ENCODE data around the gene TMX1. TPM values are rescaled to one million over a fixed set of nuclear protein-coding genes. Genes with fewer than 3 reads are reported as not detected.
A peak's percentile ranks its signal among the peaks of the same experiment; 100 is the strongest.
"Not testable (repeated sequence)": the region's sequence is repeated elsewhere in the genome, so short reads cannot be mapped to it uniquely, and the experiment has no call there.

Gene TMX1
- total RNA-seq, result 22.0 TPM

DNA sequence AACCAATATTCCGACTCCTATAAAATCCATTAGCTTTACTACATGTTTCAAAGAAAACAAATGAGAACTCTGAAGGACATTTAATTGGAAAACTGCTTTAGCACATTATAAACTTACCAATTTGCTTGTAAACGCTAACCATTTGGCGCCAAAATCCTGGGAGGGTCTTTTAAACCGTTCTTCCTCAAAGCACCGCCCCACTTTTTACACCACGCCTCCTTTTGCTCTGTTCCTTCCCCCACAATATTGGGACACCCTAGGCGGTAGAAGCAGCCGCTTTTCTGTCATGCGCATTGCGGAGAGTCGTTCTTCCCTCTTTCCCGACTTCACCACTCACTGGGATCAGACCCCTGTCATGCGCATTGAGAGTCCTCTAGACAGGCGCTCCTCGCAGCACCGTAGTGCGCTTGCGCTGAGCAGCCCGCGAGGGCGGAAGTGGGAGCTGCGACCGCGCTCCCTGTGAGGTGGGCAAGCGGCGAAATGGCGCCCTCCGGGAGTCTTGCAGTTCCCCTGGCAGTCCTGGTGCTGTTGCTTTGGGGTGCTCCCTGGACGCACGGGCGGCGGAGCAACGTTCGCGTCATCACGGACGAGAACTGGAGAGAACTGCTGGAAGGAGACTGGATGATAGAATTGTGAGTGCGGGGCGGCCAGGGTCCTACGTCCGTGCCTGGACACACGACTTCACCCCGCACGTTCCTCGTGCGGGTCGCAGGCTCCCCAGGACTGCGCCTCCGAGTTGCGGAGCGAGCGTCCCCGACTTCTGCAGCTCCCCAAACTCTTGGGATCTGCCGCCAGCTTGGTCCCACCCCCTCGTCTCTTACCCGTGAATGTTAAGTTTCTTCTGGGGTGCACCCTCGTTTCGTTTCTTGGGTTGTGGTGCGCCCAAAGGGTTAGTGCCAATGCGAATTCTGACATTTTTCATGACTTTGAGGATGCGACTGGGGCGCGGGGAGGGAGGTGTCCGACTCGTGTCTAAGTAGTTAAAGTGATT is at the start of gene TMX1:
Gene TMX1 (plus strand): TSS at position 435 of the 991 bp plus-strand sequence. CDS start 46 bp downstream, at position 481.
- FAIRE-seq, result no peak
- DNase-seq (ENCODE audit: low spot score in 2 of 2), result peak; percentile 77 to 92

DNA sequence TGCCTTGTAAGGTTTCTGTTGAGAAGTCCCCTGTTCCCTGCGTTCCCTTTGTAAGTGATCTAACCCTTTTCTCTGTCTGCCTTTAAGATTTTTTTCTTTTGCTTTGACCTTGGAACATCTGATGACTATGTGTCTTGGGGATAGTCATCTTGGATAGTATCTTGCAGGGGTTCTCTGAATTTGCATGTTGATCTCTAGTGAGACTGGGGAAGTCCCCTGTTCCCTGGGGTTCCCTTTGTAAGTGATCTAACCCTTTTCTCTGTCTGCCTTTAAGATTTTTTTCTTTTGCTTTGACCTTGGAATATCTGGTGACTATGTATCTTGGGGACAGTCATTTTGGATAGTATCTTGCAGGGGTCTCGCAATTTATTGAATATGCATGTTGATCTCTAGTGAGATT is 38.2 kb upstream of the TMX1 start:
- DNase-seq (ENCODE audit: low spot score in 2 of 2), result no peak
- FAIRE-seq, result no peak

DNA sequence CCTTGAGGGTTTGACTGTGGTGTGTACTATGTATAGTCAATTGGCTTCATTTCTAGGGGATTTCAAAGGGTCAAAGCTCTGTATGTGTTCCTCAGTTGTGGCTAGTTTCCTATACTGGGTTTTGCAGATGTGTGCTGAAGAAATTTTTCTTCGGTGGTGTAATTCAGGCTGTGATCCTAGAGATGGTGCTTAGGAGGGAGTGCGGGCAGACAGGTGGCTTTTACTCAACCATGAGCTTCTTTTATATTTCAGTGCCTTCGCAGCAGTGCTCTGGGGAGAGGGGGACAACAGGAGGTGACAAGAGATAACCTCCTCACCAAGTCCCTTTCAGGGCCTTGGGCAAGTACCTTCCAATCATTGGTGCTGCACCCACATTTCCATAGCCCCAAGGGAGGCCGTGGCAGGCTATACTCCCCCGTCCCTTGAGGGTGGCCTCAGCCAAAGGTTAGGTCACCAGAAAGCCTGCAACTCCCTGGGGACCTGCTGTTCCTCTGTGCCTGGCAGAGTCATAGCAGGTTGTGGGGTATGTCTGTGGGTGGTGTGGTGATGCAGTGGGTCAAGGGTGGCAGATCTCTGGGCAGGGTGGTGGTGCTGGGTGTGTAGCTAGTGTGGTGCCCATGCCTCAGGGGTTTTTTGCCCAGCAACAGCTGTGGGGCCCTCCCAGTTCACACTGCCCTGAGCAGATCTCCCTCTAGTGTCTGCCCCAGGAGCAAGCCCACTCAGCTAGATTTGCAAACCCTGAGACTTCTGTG is 37.0 kb upstream of the TMX1 start:
- FAIRE-seq, result no peak
- no peak for DNase-seq (ENCODE audit: low spot score in 2 of 2)

GRCh38 chr14:51203881-51204280 is 36.2 kb upstream of the TMX1 start:
- DNase-seq (ENCODE audit: low spot score in 2 of 2), result no peak
- FAIRE-seq, result no peak

- FAIRE-seq (no peak), DNase-seq (ENCODE audit: low spot score in 2 of 2) (no peak)
These were observed 34.6 kb upstream of the TMX1 start for GRCh38 chr14:51205486-51205885.

DNA sequence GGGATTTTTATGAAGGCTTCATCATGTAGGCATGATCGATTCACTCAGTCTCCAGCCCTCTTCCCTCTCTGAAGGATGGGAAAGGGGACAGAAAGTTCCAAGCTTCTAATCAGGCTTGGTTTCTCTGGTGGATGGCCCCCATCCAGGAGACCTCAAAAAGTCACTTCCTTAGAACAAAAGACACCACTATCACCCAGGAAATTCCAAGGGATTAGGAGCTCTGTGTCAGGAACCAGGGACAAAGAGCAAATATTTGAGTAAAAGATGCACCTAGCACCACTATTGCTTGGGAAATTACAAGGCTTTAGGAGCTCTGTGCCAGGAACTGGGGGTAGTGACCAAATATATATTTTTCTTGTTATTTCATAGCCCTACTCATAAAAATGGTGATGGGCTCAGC is 33.6 kb upstream of the TMX1 start:
- DNase-seq (ENCODE audit: low spot score in 2 of 2), result no peak
- FAIRE-seq, result no peak

DNA sequence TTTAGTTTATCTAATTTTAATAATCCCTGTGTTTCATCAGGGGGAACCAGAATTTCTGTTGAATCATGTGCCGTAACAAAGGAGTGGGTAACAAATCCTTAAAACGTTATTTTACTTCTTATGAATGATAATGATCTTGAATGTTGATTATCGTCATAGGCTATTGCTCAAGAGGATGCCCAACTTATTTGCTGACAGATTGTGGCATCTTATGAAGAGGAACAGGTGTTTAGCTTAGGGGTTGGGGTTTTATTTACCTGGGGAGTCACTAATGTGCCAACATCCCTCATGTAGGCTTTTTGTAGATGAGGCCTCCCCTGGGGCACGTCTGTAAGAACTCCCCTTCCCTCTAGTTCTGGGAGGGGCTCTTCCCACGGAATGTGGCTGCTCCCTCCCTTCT is 32.4 kb upstream of the TMX1 start:
- FAIRE-seq (no peak), DNase-seq (ENCODE audit: low spot score in 2 of 2) (no peak)

GRCh38 chr14:51208982-51209381 is 31.1 kb upstream of the TMX1 start:
- FAIRE-seq (no peak), DNase-seq (ENCODE audit: low spot score in 2 of 2) (no peak)

DNA sequence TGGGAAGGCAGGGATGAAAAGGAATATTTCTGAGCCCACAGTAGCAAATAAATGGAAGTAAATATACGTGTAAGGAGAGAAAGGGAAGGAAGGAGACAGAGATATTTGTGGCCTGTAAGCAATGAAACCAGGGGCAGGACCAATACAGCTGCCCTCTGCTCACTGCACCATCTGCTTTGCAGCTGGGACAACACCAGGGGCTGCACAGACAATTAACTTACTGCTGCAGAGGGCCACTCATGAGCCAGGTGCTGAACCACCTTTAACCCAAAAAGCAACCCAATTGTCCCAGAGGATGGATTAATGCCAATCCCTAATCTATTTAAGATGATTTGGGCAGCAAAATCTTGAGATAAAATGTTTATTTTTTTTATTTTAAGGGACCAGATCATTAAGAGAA is 30.6 kb upstream of the TMX1 start:
- DNase-seq (ENCODE audit: low spot score in 2 of 2) (no peak), FAIRE-seq (no peak)

DNA sequence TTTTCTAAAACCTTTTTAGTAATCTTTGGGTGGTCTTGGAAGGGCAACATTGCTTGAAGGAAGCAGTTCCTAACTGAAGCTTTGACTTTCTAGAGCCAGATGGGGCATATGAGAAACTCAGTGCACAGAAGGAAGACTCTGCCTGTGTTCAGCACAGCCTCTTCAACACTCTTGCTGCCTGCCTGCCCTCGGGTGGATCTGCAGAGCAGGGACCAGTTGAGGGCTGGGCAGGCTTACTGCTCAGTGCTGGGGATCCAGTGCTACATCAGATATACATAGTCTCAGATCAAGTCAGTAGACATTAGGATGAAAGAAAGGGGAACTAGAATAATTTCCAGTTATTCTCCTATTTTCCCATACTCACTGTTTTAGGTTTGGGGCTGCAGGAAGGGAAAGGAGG is 29.5 kb upstream of the TMX1 start:
- FAIRE-seq (no peak), DNase-seq (ENCODE audit: low spot score in 2 of 2) (no peak)

DNA sequence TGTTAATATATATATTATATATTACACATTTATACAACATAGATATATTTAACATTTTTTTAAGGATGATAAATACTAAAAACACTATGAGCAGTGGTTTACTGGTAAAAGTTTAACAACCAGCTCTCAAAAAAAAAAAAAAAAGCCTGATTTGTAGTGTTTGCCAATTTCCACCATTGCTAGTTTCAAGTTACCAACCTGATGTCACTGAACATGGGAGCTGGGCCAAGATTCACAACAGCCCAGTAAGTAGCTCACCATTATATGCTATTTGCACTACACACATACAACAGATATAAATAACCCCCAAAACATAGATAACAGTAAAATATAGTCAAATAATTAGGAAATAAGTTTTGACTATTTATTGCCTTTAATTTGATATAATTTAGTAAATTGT is 28.9 kb upstream of the TMX1 start:
- no peak for FAIRE-seq
- DNase-seq (ENCODE audit: low spot score in 2 of 2), result no peak

DNA sequence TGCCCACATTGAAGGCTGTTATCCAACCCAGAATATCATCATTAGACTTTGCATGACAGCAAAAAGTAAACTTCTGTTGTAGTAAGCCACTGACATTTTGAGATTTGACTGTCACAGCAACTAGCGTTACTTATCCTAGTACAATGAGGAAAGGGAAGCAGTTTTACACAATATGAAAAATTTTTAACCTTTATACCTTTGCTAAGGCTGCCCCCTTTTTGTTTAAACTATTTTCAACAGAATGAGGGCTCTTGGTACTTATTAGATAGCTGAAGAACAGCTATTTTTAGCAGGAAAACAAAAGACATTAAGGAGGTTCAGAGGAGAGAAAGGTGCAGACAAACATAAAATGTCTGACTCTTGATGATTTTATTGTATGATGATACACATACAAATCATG is 23.4 kb upstream of the TMX1 start:
- DNase-seq (ENCODE audit: low spot score in 2 of 2) (no peak), FAIRE-seq (no peak)

GRCh38 chr14:51219473-51220448 is 20.3 kb upstream of the TMX1 start:
- FAIRE-seq (peak; percentile 98), DNase-seq (ENCODE audit: low spot score in 2 of 2) (peak in 1 of 2 donors; percentile 16)

DNA sequence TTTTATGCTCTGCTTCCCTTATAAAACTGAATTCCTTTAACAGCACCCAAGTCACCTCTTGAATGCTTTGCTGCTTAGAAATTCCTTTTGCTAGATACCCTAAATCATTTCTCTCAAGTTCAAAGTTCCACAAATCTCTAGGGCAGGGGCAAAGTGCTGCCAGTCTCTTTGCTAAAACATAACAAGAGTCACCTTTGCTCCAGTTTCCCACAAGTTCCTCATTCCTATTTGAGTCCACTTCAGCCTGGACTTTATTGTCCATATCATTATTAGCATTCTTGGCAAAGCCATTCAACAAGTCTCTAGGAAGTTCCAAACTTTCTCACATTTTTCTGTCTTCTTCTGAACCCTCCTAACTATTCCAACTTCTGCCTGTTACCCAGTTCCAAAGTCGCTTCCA is 16.6 kb upstream of the TMX1 start:
- FAIRE-seq, result not testable (repeated sequence)

GRCh38 chr14:51224551-51224950 is 15.5 kb upstream of the TMX1 start:
- no peak for FAIRE-seq

More for the DNA sequence above, 16.6 kb upstream of the TMX1 start:
- DNase-seq (ENCODE audit: low spot score in 2 of 2), result not testable (repeated sequence)

GRCh38 chr14:51225751-51226150 is 14.3 kb upstream of the TMX1 start:
- FAIRE-seq (no peak), DNase-seq (ENCODE audit: low spot score in 2 of 2) (no peak)

More at GRCh38 chr14:51224551-51224950, 15.5 kb upstream of the TMX1 start:
- no peak for DNase-seq (ENCODE audit: low spot score in 2 of 2)

DNA sequence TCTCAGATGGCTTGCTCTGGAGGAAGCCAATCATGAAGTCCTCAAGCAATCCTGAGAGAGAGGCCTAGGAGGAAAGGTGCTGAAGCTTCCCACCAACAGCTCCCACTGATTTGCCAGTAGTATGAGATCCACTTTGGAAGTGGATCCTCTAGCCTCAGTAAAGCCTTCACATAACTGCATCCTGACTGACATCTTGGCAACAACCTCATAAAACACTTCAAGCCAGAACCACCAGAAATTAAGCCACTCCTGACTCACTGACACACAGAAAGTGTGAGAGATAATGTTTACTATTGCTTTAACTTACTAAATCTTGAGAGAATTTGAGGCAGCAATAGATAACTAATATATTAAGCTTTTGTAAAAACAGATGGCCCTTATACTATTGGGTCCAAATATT is 11.7 kb upstream of the TMX1 start:
- DNase-seq (ENCODE audit: low spot score in 2 of 2) (no peak), FAIRE-seq (no peak)

- FAIRE-seq (no peak), DNase-seq (ENCODE audit: low spot score in 2 of 2) (no peak)
These were observed 11.2 kb upstream of the TMX1 start for GRCh38 chr14:51228890-51229289.

DNA sequence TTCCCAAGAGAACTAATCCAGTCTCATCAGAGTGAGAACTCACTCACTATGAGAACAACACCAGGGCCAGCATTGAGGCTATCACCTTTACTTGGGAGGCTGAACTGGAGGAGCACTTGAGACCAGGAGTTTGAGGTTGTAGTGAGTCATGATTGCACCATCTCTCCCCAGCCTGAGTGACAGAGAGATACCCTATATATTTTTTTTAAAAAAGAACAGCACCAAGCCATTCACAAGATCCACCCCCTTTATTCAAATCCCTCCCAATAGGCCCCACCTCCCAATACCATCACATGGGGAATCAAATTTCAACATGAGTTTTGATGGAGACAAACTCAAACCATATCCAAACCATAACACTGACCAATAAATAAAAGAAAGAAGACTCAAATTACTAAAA is 3.7 kb upstream of the TMX1 start:
- FAIRE-seq, result no peak

DNA sequence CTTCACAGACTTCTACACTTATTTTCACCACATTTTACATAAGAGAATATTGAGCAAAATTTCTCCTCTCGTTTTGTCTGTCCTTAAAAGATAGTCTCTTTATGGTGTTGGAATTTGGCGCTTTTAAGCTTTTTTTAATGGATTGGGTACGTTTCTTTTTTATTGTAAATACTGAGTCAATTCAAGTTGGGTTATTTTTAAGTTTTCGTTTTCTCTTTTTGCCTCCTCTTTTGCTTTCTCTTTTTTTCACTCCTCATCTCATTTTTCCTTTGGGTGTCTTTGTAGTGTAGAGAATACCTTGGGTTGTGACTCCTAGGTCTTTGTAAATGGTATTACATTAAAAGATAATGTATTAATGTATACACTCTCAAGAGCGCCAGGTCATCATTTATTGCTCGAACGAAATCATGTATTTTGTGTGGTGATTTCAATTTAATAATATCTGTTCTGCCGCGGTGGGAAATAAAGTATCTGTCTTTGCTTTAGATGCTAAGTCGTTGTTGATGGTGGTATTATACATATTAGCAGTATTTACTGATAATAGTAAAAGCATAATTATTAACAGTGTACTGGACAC is 845 bp downstream of the TMX1 start:
- FAIRE-seq (no peak), DNase-seq (ENCODE audit: low spot score in 2 of 2) (no peak)

More for the DNA sequence above, 3.7 kb upstream of the TMX1 start:
- no peak for DNase-seq (ENCODE audit: low spot score in 2 of 2)

All from frontal cortex (tissue), 4 donors.